IPS-NIHi7 (cell line): Measurements from ENCODE around the gene DISC1.

Experiments used
- DNase-seq: peaks from one replicate; pipeline ENCODE4 v3.0.0; 2012; ENCODE audit warnings: mixed read lengths; ENCODE audit errors: extremely low spot score

Gene DISC1

DNA sequence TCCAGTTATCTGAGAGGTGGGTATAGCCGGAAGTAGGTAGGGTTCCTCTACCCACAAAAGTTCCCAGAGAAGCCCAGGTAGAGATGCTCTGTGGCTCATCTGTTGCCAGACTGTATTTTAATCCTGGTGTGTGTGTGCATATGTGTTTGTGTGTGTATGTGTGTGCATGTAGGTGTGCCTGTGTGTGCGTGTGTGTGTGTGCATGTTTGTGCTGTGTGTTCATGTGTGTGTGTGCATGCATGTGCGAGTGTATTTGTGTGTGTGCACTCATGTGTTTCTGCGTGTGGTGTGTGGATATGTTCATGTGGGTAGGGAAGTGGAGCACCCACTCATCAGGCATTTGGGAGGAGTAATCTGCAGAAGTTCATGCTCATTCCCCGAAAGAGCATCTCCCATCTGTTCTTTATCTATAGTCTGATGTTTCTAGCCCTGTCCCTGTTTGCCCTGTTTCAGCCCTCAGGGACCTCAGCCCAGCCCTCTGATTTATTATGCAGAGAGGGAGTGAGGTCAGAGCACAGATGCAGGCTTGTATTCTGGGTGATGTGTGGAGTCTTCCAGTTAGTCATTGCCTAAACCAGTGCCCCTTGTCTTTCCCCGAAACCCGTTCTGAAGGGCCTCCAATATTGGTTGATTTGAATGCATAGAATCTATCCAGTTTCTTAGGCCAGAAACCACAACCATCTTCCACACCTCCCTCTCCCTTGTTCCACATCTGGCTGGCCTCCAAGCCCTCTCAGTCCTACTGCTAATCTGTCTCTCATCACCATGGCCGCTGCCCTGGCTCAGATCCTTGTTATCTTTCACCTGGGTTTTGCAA, 69.1 kb downstream of the DISC1 start:
- no peak for DNase-seq

DNA sequence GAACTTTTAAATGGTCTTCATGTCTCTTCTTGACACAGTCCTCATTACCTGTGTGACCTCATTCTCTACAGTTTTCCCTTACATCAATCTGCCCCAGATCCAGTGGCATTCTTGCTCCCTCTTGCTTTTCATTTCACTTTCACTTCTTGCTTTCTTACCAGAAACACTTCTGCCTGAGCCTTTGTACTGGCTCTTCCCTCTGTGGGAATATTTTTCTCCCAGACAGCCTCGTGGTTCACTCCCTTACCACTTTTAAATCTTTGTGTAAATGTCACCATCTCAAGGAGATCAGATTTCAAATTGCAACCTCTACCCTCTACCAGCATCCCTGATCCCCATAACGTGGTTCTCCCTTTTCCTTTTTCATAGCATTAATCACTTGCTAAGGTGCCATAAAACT, 73.2 kb downstream of the DISC1 start:
- DNase-seq: no peak

DNA sequence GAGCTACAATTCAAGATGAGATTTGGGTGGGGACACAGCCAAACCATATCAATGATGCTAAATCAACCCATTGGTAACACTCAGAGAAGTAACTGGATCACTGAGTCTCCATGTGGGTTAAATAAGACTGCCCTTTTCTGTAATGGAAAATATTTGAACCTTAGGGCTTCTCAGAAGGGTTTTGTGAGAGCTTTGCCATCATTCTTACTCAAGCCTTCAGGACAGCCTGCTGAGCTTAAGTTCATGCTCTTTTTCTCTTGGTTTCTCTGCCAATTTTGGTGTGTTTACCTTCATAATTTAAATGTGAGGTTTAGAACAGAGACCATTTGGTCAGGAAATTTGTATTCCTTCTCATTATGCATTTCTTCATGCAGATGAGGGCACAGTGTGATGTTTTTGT, 74.7 kb downstream of the DISC1 start:
- no peak for DNase-seq

DNA sequence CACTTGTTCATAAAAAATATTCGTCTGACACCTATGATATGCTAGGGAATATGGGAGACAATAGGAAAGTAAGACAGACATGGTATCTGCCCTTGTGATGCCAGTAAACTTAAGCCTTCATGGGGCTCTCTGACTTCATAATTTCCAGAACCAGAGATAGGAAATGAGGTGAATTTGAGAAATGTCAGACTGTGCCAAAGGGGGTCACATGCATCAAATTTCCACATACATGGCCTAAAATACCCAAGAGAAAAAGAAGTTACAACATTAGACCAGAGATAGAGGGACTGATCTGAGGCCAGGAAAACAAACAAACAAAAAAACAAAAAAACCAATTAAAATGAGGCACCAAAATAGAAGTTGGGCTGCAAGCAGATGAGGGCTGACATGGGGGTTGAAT, 75.7 kb downstream of the DISC1 start:
- no peak for DNase-seq

DNA sequence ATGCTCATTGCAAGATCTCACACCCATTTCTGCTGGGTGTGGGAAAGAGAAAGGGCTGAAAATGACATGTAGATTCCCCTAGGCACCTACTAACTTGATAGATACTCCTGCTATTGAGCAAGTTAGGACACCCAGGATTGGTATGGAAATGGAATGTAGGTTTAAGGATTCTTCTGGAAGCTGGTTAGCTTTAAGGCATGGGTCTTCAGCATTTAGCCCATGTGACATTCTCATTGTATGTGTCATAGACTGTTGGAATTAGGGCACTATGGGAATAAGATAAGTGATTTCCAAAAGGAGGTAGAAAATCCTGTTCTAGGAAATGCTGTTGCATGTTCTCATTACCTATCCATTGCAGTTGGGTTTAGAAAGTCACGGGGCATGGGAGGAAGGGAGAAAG, 76.2 kb downstream of the DISC1 start:
- no peak for DNase-seq

DNA sequence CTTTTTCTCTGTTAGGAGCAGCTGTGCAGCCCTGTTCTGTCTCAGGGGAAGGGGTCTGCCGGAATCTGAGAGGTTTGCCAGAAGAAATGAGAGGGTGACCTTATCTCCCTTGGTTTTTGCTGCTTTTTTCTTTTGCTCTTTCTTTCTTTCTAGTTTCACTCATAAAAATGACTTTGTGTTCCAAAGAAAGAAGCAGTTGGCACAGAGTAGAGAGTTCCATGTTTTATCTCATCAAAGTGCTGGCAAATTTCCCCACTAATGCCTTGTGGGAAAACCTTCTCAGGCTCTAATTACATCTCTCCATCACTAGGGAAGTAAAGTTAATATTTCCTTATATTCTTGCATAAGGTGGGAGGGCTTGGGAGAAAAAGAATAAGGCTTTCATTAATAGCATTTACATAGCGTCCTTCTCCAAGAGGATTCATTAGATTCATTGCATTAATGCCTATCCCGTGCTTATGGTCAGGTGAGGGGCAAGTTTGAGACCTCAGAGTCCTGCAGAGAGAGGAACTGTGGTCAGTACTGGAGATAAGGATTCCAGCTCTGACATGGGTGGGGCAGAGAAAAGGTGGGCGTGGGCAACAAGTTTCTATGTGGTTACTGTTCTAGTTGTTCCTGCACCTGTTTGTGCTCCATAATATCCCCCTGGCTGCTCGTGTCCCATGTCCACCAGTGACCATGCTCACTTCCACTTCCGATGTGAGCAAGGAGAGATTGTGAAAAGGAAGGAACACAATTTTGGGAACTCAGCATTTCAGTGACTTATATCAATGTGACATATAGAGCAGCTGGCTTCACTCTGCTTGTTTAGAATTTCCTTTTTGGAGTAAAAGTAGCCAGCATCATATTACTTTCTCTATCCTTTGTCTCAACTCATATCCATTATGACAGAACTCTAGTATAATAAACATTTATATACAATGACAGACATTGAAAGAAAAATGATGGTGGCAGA, 79.5 kb downstream of the DISC1 start:
- no peak for DNase-seq

DNA sequence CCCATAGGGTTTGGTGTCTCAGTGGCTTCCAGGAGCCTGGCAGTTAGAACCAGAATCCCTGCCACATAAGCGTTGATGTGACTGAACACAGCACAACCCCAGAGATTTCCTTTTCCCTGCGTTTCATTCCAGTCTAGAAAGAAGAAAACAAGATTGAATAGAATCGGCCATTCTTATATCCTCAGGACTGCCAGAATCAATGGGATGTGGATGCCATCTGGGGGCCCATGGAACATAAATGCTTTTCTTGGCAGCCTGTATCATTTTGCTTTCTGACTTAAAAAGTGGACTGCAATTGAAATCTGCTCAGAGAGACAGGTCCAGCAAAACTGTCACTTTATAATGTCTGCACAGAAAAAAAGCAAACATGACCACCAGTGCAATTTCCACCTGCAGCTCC, 80.3 kb downstream of the DISC1 start:
- no peak for DNase-seq

DNA sequence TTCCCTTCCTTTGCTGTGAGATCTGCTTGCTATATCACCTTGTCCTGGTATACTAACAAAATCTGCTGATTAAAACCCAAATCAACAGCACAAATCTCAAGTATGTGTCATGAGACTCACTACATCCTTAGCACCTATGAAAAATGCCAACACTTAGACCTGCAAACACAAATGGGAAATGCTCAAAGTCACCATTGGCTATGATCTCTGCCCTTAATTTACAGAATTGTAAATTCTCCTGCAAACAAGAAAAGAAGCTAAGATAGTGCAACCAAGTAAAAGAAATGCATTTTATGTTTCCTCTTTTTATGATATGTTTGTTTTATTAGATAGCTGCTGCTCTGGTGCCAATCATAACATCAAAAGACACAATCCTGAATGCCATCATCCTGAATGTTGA, 80.8 kb downstream of the DISC1 start:
- DNase-seq: no peak

DNA sequence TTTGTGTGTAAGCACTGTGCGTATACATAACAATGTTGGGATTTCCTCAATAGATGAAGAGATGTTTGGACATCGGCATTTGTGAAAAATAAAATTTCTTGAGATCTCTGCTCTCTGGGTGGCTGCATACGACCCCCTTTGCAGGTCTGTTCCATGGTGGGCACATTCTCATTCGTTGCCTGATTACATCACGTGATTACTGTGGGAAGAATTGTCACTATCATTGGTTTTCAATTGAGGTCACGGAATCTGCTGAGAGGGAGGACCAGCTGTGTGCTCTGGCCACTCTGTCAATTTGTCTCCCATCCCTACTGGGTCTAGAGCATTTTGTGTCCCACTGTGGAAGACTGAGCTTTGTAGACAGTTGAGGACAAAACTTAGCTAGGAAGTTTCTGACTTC, 81.8 kb downstream of the DISC1 start:
- DNase-seq: no peak

DNA sequence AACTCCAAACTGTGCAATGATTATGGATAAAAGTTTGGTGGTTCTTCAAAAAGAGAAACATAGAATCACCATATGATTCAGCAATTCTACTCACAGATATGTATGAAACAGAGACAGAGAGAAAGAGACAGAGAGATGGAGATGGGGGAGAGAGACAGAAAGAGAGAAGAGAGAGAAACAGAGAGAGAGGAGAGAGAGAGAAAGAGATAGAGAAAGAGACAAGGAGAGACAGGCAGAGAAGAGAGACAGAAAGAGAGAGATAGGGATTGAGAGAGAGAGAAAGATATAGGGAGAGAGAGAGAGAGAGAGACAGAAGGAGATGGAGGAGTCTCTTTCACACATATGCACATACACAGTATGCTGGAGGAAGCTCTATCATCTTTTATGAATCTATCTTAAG, 87.8 kb downstream of the DISC1 start:
- DNase-seq: no peak

DNA sequence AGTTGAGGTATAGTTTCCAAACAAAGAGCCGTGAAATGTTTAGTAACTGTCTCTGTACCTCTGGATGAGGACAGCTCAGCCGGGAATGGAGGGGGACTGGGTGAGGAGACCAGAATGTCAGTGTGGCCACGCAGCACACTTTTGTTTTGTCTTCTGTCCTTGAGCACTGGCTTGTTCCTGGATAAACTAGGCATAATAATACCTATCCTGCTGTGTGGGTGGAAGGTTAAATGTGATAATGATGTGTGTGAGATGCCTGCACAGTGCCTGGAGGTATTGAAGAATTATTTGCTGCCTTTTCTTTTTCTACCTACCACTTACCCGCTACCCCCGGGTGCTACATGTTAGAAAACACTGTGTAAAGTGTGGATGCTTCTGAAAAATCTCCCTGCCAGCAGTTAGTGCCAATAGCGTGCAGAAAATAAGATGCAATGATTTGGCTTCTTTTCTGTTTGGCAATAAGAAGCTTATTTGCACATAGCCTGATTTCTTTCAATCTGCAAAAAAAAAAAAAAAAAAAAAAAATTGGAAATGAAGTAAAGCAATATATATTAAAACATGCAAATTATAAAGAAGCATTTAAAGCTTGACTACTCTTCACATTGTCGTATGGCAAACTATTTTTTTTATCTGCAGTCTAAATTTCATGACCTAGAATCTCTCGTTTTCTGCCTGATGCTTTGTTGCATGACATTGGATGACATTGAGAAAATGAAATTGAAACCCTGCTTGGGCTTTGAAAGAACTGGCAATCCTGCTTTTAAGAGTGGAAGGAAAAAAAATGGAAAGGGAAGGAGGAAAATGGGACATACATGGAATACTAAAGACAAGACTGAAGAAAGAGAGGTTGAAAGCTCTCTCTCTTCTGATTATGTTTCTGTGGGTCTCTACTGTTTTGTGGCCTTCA, 89.5 kb downstream of the DISC1 start:
- no peak for DNase-seq

DNA sequence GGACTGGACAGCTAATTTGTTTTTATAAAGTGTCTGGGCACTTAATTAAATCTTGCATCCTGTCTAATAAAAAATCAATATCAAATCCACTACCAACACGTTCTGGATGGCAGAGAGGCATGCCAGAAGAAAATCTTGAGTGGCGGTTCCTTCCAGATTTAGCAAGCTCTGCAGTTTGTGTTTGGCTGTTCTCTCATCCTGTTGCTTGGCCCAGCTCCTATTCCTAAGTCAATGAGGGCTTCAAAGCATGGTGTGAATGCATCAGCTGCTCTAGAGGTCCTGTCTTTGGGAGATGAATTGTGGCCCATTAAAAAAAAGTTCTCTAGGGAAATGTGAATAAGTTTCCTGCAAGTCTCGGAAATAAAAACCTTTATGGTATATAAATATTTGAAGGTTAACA, 90.3 kb downstream of the DISC1 start:
- no peak for DNase-seq

DNA sequence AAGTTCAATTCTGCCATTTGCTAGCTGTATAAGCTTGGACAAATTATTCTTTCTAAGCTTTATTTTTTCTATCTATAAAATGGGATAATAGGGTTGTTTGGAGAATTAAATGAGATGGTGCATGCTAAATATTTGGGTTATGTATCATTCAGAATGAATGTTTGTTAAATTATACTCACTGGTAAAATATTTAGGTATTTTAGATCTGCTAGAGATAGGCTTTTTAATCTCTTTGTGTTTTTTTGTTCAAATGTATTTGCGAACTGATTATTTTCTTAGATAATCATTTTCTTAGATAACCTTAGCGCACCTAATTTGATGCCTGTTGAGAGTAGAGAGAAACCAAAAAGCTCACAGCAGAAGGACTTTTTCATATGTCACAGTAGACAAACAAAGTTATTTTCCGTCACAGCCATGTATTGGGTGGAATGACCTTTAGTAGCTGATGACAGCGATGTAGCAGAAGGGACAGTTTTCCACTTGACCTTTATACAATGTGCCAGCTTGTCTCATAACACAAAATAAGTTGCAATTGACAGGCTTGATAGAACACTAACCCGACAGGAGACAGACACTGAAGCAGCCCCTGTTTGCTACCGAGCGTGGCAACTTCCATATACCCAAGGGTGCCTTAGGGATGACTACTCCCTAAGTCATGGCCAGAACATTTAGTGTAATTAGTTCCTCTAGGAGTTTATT, 93.0 kb downstream of the DISC1 start:
- DNase-seq: no peak

DNA sequence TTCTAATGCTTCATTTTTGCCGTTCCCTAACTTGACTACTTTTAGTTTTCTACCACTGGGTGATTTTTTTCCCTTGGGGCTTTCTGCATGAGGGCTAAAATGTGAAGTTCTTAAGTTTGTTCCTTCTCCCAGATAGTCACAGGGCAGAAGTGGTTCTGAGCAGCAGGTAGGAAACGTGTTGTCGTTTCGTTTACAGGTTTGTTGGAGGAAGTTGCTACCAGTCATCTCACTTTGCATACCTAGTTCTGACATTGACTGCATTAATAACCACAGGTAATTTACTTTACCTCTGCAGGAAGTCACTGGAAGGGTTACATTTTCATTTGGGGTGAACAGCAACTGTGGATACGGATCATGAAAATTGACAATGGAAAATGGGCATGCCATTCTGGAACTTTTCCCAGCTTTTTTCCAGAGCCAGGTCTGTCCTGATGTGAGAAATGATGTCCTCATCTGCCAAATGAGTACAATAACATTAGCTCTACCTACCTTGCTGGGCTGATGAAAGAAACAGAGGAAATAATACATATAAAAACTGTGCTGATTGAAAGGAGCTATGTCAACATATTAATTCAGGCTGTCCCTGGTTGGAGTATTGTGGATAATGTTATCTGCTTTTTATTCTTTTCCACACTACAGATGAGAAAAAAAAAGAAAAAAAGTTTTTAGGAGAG, 94.2 kb downstream of the DISC1 start:
- DNase-seq: no peak

DNA sequence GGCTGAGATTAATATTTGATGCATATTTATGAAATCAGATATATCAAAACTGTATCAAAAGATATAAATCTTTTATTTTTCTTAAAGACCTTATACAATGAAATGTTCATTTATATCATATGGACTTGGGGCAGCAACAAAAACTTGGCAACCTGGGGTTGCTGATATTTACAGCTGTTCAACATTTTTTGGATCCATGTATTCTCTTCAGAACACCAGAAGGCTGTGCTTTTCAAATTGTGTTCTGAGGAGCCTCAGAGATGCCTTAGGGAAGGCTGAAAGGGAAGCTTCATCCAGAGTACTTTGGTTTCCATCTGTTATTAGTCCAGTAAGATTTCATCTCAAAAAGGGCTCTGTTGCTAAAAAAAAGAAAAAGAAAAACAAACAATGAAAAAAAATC, 94.8 kb downstream of the DISC1 start:
- DNase-seq: no peak

DNA sequence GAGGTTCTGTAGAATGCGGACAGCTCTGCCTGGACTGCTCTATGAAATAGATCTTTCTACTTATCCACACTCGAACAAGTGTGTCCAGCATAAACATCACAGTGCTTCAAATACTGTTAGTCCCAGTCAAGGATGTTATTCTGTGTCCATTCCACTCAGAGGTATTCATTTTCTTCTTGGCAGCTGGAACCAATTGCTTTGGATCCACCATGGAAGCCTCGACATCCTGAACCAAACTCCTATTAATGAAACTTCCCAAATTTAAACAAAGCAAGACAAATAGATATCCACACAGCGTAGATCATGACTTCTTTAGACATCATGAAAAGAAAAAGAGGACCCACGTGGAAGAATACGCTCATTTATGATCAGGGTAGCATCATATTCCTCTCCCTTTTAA, 95.8 kb downstream of the DISC1 start:
- no peak for DNase-seq

DNA sequence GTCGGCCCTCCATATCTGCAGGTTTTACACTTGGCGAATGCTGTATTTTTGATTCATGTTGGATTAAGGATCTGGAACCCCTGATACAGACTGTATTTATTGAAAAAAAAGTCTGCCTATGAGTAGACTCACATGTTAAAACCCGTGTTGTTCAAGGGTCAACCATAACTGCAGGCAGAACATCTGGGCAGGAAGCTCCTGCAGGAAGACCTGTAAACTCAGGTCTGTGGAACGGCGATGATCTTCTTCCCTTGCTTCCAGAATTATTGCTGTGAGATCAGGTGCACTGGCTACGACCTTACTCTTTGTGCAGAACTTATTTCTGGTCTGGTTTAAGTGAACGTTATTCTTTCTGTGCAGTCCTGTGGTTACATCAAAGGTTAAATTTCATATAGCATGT, 96.6 kb downstream of the DISC1 start:
- DNase-seq: no peak

DNA sequence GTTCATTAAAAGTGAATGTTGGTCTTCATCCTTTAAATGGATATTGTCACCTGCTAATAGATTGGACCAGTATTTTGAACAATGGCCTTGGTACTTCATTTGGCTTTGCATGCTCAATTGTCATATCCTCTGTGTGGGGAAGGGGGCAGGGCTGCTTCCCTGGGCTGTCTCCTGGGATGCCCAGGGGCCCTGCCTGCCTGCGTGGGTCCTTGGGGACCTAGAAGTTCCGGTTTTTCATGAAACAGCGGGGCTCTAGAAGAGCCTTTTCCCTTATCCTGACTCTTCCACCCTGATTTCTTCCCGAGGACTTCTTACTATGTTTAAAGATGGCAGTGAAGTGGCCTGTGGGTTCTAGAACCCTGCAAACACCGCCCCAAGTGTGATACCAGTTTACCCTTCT, 97.5 kb downstream of the DISC1 start:
- DNase-seq: no peak

DNA sequence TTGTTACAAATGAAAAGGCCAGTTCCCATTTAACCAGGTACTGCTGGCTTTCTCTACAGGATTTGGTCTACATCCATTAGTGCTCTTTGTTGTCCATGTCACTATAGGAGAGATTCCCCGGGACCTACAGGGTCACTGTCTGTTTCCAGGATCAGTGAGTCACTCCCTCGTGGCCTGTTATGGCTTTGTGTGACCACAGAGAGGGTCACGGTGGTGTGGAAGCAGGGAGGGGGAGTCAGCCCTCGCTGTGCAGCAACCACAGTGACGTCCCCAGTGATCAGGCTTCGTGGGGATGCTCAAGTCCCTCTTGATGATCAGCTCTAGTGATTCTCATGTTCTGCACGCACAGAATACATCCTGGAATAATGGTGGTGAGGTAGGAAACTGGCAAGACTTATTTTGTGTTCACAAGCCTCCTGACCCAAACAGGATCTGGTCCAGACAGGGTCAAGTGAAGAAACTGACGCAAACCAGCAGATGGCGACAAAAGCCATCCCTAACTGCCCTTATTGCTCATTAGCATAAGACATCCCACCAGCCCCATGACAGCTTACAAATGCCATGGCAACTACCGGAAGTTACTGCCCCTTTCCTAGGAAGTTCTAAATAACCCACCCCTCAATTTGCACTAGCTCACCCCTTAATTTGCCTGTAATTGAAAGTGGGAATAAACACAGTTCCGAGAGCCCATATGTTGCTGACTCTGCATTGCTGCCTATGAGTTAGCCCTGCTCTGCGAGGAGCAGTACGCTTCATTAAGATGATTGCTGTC, 98.5 kb downstream of the DISC1 start:
- peak; percentile 81 for DNase-seq

DNA sequence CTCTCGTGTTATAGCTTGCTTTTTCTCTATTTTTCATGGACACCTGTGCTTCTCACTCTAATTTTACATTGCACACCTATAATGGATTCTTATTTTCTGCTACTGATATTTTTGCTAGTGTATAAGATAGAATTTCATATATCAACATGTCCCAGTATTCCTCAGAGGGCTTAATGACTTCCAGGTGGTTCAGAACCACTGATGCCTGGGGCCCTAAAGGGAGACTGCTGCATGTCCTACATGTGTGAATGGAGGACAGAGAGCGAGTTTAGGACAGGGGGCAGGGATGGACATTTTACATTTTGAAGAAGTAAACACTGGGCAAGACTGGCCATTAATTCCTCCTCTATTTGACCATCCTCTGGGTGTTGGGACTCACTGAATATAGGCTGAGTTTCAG, 100.6 kb downstream of the DISC1 start:
- DNase-seq: no peak
